H1 (cell line): ENCODE measurements around the gene PLXNA4. TPM values are rescaled to one million over a fixed set of nuclear protein-coding genes. Genes with fewer than 3 reads are reported as not detected.

ENCODE experiments used
- BRCA1 ChIP-seq: IDR thresholded peaks from 2 replicates; pipeline ENCODE4 v1.6.1; 2012; ENCODE audit warnings: low read depth, low read length, improper control_type of control experiment
- GABPA ChIP-seq: IDR thresholded peaks from 2 replicates; pipeline ENCODE4 v1.6.1; 2011; ENCODE audit warnings: mild to moderate bottlenecking, low read length, moderate library complexity, borderline replicate concordance; ENCODE audit not compliant: insufficient read depth
- KDM4A ChIP-seq: IDR thresholded peaks from one replicate; pipeline ENCODE4 v1.7.1; 2012; ENCODE audit warnings: low read depth, mild to moderate bottlenecking, moderate library complexity, low read length, inconsistent platforms; ENCODE audit not compliant: severe bottlenecking
- NRF1 ChIP-seq: IDR thresholded peaks from 2 replicates; pipeline ENCODE4 v1.6.1; 2011; ENCODE audit warnings: mild to moderate bottlenecking, low read depth, low read length, improper control_type of control experiment
- POU5F1 ChIP-seq: IDR thresholded peaks from 2 replicates; pipeline ENCODE4 v1.6.1; 2011; ENCODE audit warnings: low read depth, mild to moderate bottlenecking, low read length, moderate library complexity
- SAP30 ChIP-seq: fragments of 300-600 bp; sonication (generic); IDR thresholded peaks from 2 replicates; pipeline ENCODE4 v1.7.1; 2012; ENCODE audit warnings: low read length, moderate library complexity, mild to moderate bottlenecking, inconsistent platforms; ENCODE audit not compliant: insufficient read depth, insufficient replicate concordance
- SP4 ChIP-seq: IDR thresholded peaks from 2 replicates; pipeline ENCODE4 v1.6.1; 2012; ENCODE audit warnings: low read length, inconsistent platforms
- SUZ12 ChIP-seq: fragments of 200-600 bp; sonication (generic); IDR thresholded peaks from 2 replicates; pipeline ENCODE4 v1.6.1; 2012; ENCODE audit warnings: mild to moderate bottlenecking, inconsistent platforms, low read length, moderate library complexity, mixed read lengths
- TBP ChIP-seq: IDR thresholded peaks from 2 replicates; pipeline ENCODE4 v1.6.1; 2011; ENCODE audit warnings: low read depth, low read length, improper control_type of control experiment
- polyA plus RNA-seq, 7 experiments: library from polyadenylated mRNA; depleted of rRNA in 3 of 7; stranded (reverse) in 5 of 7; unstranded in 2 of 7; fragments of >200 nt in 5 of 7; fragments of 200-250 nt in 2 of 7; gene quantifications; 1 replicate in 5 of 7; 2 replicates in 1 of 7; 4 replicates in 1 of 7; pipeline versions ENCODE4 v1.2.1 to v1.2.3, GENCODE V29; 2011 to 2013; ENCODE audit warnings: missing spikeins in 2 of 7, mixed read lengths in 2 of 7
- total RNA-seq: library from RNA; stranded (reverse); fragmentation: NEBNext Ultra II Directional; extraction: Animal tissue kit (Norgen Biotek cat#: 25700); gene quantifications from 2 replicates; pipeline ENCODE4 v1.2.1, GENCODE V29; 2021
- TF ChIP-seq, protein P1 (sequence below): fragments of 300-600 bp; sonication (generic); IDR thresholded peaks from 2 replicates; pipeline ENCODE4 v1.7.1; 2012; ENCODE audit warnings: low read length, moderate library complexity, mild to moderate bottlenecking, inconsistent platforms; ENCODE audit not compliant: insufficient replicate concordance
- TF ChIP-seq, protein P2 (sequence below): IDR thresholded peaks from 2 replicates; pipeline ENCODE4 v1.6.1; 2012; ENCODE audit warnings: inconsistent platforms

The PLXNA4 gene
- total and polyA plus RNA-seq, 2 of the 8 experiments (the other 6 are each of a cell fraction or from before 2014, with no cell fraction given), result 0.76 to 0.79 TPM

DNA sequence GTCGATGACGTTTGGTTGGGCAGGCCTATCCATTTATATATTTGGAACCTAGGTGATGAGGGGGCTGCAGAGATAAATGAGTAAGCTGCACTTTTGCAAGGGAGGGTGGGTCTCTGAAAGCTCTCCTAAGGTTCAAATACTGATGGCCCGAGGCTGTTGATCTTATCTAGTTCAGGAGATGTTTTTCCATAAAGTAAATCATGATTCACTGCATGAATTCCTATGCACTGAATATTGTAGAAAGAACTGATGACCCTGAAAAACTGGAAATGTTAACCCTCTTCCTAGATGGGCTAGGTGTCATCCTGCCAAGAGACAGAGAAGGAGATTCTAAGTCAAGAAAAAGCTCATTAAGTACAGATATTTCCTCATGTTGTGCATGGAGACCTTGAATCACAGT is 459.9 kb downstream of the PLXNA4 start (continued):
- TF ChIP-seq, protein P1, sequence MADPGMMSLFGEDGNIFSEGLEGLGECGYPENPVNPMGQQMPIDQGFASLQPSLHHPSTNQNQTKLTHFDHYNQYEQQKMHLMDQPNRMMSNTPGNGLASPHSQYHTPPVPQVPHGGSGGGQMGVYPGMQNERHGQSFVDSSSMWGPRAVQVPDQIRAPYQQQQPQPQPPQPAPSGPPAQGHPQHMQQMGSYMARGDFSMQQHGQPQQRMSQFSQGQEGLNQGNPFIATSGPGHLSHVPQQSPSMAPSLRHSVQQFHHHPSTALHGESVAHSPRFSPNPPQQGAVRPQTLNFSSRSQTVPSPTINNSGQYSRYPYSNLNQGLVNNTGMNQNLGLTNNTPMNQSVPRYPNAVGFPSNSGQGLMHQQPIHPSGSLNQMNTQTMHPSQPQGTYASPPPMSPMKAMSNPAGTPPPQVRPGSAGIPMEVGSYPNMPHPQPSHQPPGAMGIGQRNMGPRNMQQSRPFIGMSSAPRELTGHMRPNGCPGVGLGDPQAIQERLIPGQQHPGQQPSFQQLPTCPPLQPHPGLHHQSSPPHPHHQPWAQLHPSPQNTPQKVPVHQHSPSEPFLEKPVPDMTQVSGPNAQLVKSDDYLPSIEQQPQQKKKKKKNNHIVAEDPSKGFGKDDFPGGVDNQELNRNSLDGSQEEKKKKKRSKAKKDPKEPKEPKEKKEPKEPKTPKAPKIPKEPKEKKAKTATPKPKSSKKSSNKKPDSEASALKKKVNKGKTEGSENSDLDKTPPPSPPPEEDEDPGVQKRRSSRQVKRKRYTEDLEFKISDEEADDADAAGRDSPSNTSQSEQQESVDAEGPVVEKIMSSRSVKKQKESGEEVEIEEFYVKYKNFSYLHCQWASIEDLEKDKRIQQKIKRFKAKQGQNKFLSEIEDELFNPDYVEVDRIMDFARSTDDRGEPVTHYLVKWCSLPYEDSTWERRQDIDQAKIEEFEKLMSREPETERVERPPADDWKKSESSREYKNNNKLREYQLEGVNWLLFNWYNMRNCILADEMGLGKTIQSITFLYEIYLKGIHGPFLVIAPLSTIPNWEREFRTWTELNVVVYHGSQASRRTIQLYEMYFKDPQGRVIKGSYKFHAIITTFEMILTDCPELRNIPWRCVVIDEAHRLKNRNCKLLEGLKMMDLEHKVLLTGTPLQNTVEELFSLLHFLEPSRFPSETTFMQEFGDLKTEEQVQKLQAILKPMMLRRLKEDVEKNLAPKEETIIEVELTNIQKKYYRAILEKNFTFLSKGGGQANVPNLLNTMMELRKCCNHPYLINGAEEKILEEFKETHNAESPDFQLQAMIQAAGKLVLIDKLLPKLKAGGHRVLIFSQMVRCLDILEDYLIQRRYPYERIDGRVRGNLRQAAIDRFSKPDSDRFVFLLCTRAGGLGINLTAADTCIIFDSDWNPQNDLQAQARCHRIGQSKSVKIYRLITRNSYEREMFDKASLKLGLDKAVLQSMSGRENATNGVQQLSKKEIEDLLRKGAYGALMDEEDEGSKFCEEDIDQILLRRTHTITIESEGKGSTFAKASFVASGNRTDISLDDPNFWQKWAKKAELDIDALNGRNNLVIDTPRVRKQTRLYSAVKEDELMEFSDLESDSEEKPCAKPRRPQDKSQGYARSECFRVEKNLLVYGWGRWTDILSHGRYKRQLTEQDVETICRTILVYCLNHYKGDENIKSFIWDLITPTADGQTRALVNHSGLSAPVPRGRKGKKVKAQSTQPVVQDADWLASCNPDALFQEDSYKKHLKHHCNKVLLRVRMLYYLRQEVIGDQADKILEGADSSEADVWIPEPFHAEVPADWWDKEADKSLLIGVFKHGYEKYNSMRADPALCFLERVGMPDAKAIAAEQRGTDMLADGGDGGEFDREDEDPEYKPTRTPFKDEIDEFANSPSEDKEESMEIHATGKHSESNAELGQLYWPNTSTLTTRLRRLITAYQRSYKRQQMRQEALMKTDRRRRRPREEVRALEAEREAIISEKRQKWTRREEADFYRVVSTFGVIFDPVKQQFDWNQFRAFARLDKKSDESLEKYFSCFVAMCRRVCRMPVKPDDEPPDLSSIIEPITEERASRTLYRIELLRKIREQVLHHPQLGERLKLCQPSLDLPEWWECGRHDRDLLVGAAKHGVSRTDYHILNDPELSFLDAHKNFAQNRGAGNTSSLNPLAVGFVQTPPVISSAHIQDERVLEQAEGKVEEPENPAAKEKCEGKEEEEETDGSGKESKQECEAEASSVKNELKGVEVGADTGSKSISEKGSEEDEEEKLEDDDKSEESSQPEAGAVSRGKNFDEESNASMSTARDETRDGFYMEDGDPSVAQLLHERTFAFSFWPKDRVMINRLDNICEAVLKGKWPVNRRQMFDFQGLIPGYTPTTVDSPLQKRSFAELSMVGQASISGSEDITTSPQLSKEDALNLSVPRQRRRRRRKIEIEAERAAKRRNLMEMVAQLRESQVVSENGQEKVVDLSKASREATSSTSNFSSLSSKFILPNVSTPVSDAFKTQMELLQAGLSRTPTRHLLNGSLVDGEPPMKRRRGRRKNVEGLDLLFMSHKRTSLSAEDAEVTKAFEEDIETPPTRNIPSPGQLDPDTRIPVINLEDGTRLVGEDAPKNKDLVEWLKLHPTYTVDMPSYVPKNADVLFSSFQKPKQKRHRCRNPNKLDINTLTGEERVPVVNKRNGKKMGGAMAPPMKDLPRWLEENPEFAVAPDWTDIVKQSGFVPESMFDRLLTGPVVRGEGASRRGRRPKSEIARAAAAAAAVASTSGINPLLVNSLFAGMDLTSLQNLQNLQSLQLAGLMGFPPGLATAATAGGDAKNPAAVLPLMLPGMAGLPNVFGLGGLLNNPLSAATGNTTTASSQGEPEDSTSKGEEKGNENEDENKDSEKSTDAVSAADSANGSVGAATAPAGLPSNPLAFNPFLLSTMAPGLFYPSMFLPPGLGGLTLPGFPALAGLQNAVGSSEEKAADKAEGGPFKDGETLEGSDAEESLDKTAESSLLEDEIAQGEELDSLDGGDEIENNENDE, result no peak
- TF ChIP-seq NRF1 (no peak), GABPA (no peak), POU5F1 (no peak), TBP (no peak), SP4 (no peak), BRCA1 (no peak), KDM4A (no peak), SAP30 (no peak), SUZ12 (no peak)
- TF ChIP-seq, protein P2, sequence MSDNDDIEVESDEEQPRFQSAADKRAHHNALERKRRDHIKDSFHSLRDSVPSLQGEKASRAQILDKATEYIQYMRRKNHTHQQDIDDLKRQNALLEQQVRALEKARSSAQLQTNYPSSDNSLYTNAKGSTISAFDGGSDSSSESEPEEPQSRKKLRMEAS, result no peak
